Uterus (tissue), 4 donors: ENCODE results near the gene EIF5A. TPM values are rescaled to one million over a fixed set of nuclear protein-coding genes. Genes with fewer than 3 reads are reported as not detected.

Source experiments
- DNase-seq, 2 donors: peaks; one replicate each; pipeline ENCODE4 v3.0.0-alpha.2; 2019 to 2020
- H3K27ac ChIP-seq, 2 donors: fragments of 200-600 bp; sonication (generic); 1 replicate in 1 of 2; 2 replicates in 1 of 2; pipeline ENCODE4 v1.5.1; 2016 to 2018
- H3K27me3 ChIP-seq, 2 donors: fragments of 200-600 bp; sonication (generic); one replicate each; pipeline ENCODE4 v1.5.1; 2018 to 2019; ENCODE audit warnings: control low read depth in 1 of 2
- H3K36me3 ChIP-seq, 2 donors: fragments of 200-600 bp; sonication (generic); one replicate each; pipeline ENCODE4 v1.5.1; 2019; ENCODE audit warnings: control low read depth in 1 of 2
- H3K4me1 ChIP-seq, 2 donors: fragments of 200-600 bp; sonication (generic); one replicate each; pipeline ENCODE4 v1.5.1; 2018 to 2019; ENCODE audit warnings: control low read depth in 1 of 2
- H3K4me3 ChIP-seq, 2 donors: fragments of 200-600 bp; sonication (generic); 1 replicate in 1 of 2; 2 replicates in 1 of 2; pipeline ENCODE4 v1.5.1; 2018 to 2019; ENCODE audit warnings: mild to moderate bottlenecking in 1 of 2
- H3K9me3 ChIP-seq, 2 donors: fragments of 200-600 bp; sonication (generic); one replicate each; pipeline ENCODE4 v1.5.1; 2019; ENCODE audit warnings: control low read depth in 1 of 2
- POLR2A ChIP-seq, 2 donors: fragments of 450-650 bp; IDR thresholded peaks; one replicate each; pipeline ENCODE4 v1.6.1; 2016; ENCODE audit warnings: antibody characterized with exemption in 2 of 2, mild to moderate bottlenecking in 1 of 2, moderate library complexity in 1 of 2
- intact Hi-C: fragments of 100-400 bp; cut with DNase I; formaldehyde crosslinking; loops from one replicate; pipeline ENCODE4 v1.15.1; 2023; ENCODE audit warnings: low total_unique reads
- total RNA-seq, 4 donors: library from RNA; depleted of rRNA in 3 of 4; stranded (reverse); fragments of >200 nt in 3 of 4; gene quantifications; one replicate each; pipeline versions ENCODE4 v1.1.0 to v1.2.4, GENCODE V29; 2014 to 2023
- TF ChIP-seq, protein P1 (sequence below), 4 experiments: fragments of 200-600 bp in 2 of 4; fragments of 450-650 bp in 2 of 4; sonication (generic) in 2 of 4; IDR thresholded peaks; one replicate each; pipeline ENCODE4 v1.5.1; 2016 to 2019; ENCODE audit warnings: antibody characterized with exemption in 4 of 4, mild to moderate bottlenecking in 2 of 4, moderate library complexity in 1 of 4
- donor health status: DM: yes; HTN: yes; CAD: no.

EIF5A gene
- total RNA-seq, 4 donors from 2014 or later, result 75.3 to 219 (median 198) TPM

DNA sequence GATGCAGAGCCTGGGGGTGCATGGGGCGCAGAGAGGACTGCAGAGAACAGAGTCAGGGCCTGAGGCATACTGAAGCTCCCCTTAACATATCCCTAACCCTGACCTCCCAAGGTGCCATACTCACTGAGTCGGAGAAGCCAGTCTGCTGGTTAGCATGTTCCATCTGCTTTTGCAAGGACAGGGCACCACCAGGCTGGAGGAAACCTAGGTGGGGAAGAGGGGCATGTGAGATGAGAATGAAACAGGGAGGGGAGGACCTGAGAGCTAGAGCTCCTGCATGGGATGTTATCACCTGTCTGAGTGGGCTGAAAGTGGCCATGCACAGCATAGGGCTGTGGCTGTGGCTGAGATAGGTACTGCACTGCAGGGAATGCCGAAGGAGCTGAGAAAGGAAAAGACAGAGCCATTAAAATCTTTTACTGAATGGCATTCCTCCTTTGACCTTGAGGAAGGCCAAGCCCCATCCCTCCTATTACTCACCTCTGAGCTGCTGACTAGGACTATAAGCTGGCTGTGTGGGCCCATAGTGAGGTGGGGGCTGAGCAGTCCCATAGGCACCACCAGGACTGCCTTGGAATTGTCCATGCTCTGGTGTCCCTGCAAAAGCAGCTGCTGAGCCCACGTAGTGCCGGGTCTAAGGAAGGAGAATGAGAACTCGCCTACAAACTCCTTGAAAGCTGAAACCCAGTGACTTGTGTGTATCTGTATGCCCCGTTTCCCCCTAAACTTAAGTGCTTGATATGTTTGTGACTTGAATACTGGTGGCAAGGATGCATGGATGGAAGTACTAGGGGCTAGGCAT is 5.9 kb downstream of the EIF5A start:
- no peaks in the 10 kb centered on the region for H3K27me3 ChIP-seq
- intact Hi-C loops, result no loop called here
- no peaks in the 10 kb centered on the region for H3K9me3 ChIP-seq
- DNase-seq, result no peak
- H3K27ac ChIP-seq, result no peak overlapping the region
- peaks cover 10 to 17% of the 10 kb centered on the region in 2 donors for H3K4me1 ChIP-seq
- no peaks in the 10 kb centered on the region for H3K36me3 ChIP-seq
- H3K4me3 ChIP-seq, result no peak overlapping the region
- no peak for TF ChIP-seq POLR2A (IDR thresholded peaks at IDR 0.05)
- TF ChIP-seq, protein P1, sequence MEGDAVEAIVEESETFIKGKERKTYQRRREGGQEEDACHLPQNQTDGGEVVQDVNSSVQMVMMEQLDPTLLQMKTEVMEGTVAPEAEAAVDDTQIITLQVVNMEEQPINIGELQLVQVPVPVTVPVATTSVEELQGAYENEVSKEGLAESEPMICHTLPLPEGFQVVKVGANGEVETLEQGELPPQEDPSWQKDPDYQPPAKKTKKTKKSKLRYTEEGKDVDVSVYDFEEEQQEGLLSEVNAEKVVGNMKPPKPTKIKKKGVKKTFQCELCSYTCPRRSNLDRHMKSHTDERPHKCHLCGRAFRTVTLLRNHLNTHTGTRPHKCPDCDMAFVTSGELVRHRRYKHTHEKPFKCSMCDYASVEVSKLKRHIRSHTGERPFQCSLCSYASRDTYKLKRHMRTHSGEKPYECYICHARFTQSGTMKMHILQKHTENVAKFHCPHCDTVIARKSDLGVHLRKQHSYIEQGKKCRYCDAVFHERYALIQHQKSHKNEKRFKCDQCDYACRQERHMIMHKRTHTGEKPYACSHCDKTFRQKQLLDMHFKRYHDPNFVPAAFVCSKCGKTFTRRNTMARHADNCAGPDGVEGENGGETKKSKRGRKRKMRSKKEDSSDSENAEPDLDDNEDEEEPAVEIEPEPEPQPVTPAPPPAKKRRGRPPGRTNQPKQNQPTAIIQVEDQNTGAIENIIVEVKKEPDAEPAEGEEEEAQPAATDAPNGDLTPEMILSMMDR (IDR thresholded peaks at IDR 0.05), result no peak

DNA sequence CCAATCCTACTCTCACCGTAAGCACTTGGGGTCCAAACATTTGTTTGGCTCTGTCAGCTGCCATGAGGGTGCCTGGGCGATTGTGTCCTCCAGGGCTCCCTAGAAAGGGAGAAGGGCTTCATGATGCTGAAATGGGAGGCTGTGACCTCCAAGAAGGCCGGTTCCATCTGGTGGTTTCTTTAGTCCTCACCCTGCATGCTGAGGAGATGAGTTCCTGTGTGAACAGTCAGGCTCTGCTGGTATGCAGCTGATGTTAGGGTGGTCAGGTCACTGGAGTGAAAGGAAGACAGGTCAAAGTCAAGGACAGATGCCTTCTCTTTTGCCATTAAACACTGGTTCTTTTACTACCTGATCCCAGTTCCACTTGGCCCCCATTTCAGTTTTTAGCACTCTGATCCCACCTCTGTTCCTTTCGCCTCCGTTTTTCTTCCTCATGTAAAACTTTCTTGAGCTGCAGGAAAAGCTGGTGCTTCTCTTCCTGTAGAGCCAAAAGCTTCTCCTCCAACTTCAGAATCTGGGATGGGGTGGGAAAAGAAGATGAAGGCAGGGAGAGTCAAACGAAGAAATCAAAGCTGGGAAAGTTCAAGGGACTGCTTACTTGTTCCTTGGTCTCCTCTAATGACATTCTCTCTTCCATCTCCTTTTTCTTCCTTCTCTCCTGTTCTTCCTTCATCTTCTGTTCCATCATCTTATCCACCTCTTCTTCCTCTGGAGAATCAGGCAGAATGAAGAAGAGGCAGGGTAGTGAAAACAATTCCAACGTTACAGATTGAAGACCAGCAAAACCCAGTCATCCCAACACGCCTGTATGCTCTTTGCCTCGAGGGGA is 6.7 kb downstream of the EIF5A start:
- intact Hi-C loops, result no loop called here
- H3K36me3 ChIP-seq, result no peaks in the 10 kb centered on the region
- H3K27ac ChIP-seq, result peak overlapping the region; percentile 91 to 96
- H3K9me3 ChIP-seq, result no peaks in the 10 kb centered on the region
- no peaks in the 10 kb centered on the region for H3K27me3 ChIP-seq
- no peak for DNase-seq
- TF ChIP-seq POLR2A (IDR thresholded peaks at IDR 0.05), result no peak
- TF ChIP-seq, protein P1 (IDR thresholded peaks at IDR 0.05), result no peak
- peaks cover 10 to 14% of the 10 kb centered on the region in 2 donors for H3K4me1 ChIP-seq
- peak overlapping the region; percentile 72 to 74 for H3K4me3 ChIP-seq

DNA sequence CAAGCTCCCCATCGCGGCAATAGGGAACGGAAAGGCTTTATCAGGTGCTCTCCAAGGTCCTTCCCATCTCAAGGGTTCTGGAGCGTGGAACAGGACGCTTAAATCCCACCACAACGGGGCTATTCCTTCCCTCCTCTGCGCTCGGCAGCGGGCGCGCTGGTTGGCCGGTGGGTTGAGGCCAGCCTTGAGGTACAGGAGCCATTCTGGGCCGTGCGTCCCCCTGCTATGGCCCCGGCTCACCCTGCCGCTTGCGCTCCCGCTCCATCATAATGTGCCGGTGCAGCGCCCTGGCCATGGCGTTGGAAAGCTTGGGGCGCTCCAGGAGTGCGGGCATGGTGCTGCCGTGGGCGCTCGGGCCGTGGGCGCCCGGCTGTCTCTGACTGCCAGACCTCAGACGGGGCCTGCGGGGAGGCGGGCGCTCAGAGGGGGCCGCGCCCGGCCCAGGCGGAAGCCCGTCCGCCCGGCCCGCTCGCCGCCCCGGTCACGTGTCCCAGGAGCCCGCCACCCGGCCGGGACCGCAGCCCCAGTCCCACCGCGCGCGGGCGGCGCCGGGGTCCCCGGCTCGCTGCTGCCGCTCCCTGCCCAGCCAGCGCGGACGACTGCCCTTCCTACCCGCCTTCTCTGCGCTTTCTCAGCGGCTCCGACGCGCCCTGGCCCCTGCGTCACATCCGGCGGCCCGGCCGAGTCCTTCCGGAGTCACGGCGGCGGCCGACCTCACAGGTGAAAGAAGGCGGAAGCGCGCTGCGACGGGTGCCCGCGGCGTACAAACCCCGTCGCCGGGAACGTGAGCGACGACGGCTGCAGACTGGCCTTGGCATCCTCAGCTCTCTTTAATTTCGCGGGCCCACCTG is 7.5 kb downstream of the EIF5A start, which contains the start of gene GPS2:
Gene GPS2 (minus strand): TSS at position 642 of the 851 bp plus-strand sequence. CDS start 308 bp downstream, at position 334.
- DNase-seq, result peak; percentile 90 to 91
- Histone ChIP-seq H3K4me3 (peak within 1 kb of the TSS; percentile 72 to 74), H3K27me3 (no peaks in the 10 kb centered on the region), H3K27ac (peak within 1 kb of the TSS; percentile 91 to 96), H3K4me1 (peaks cover 2 to 7% of the 10 kb centered on the region in 2 donors), H3K36me3 (no peaks in the 10 kb centered on the region), H3K9me3 (no peaks in the 10 kb centered on the region)
- intact Hi-C loops, result no loop called here
- TF ChIP-seq, protein P1 (IDR thresholded peaks at IDR 0.05), result peak in 1 of 4 experiments; percentile 10
- peak; percentile 75 to 89 for TF ChIP-seq POLR2A (IDR thresholded peaks at IDR 0.05)

DNA sequence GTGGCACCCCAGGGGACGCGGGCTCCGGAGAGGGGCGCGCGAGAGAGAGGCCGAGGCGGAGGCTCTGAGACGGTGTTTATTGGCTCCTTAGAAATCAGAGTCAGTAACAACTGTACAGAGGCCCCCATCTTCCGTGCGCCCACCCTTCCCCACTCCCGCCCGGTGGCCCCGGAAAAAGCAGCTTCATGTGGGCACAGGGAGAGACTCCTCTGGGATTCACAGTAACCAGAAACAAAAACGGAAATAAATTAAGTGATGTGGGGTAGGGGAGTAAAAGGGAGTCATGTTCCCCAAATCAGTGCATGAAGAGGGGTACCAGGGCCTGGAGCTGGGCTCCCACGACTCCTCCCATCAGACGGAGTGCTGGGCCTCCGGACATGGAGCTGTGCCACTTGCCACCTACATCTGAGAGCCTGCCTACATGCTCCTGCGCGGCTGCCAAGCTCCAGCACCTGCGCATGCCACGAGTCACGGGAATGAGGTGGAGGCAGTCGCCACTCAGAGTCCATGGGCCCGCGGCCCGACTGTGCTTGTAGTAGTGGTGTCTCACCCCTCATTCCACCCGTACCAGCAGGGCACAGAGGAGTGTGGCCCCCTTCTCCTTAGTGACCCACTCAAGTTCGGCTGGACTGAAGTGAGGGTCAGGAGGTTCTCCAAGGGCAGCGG is 8.3 kb downstream of the EIF5A start:
- intact Hi-C loops, result no loop called here
- Histone ChIP-seq H3K4me3 (peak overlapping the region; percentile 72 to 74), H3K27ac (peak overlapping the region; percentile 91 to 96), H3K9me3 (no peaks in the 10 kb centered on the region), H3K4me1 (no peaks in the 10 kb centered on the region), H3K36me3 (no peaks in the 10 kb centered on the region), H3K27me3 (no peaks in the 10 kb centered on the region)
- DNase-seq, result no peak
- TF ChIP-seq POLR2A (IDR thresholded peaks at IDR 0.05), result no peak
- TF ChIP-seq, protein P1 (IDR thresholded peaks at IDR 0.05), result no peak
